Ishikawa (cell line): ENCODE measurements around the gene PPM1N.

Experiments
- CEBPB ChIP-seq: IDR thresholded peaks from 2 replicates; pipeline ENCODE4 v1.6.1; 2012
- CREB1 ChIP-seq: IDR thresholded peaks from 2 replicates; pipeline ENCODE4 v1.6.1; 2012; ENCODE audit warnings: low read depth
- EGR1 ChIP-seq: IDR thresholded peaks from 2 replicates; pipeline ENCODE4 v1.6.1; 2012
- RAD21 ChIP-seq: IDR thresholded peaks from 2 replicates; pipeline ENCODE4 v1.6.1; 2012; ENCODE audit warnings: low read depth
- REST ChIP-seq: IDR thresholded peaks from 2 replicates; pipeline ENCODE4 v1.6.1; 2012; ENCODE audit warnings: low read depth, mild to moderate bottlenecking
- TAF1 ChIP-seq: IDR thresholded peaks from 2 replicates; pipeline ENCODE4 v1.6.1; 2012; ENCODE audit warnings: low read depth, mild to moderate bottlenecking
- TCF12 ChIP-seq: IDR thresholded peaks from 2 replicates; pipeline ENCODE4 v1.6.1; 2012; ENCODE audit warnings: low read depth
- TEAD4 ChIP-seq: IDR thresholded peaks from 2 replicates; pipeline ENCODE4 v1.6.1; 2012
- YY1 ChIP-seq: IDR thresholded peaks from 2 replicates; pipeline ENCODE4 v1.6.1; 2012; ENCODE audit warnings: low read depth
- ZBTB7A ChIP-seq: IDR thresholded peaks from 2 replicates; pipeline ENCODE4 v1.6.1; 2012; ENCODE audit warnings: low read depth

- no peak for TF ChIP-seq CREB1
- no peak for TF ChIP-seq CEBPB
- no peak for TF ChIP-seq RAD21
- no peak for TF ChIP-seq ZBTB7A
- TF ChIP-seq TEAD4 = no peak
- no peak for TF ChIP-seq REST
- TF ChIP-seq TCF12 = no peak
- TF ChIP-seq YY1 = no peak
- TF ChIP-seq TAF1 = no peak
- TF ChIP-seq EGR1 = no peak
Observed at GRCh38 chr19:45512881-45513483, 14.7 kb downstream of the PPM1N start.
